Neural cell (in vitro differentiated cells): ENCODE results near the gene ELMO2.

Source experiments
- CTCF ChIP-seq: fragments of 450-650 bp; IDR thresholded peaks from 2 replicates; pipeline ENCODE4 v1.5.1; 2014; ENCODE audit warnings: antibody characterized with exemption, mild to moderate bottlenecking, moderate library complexity; ENCODE audit not compliant: poor library complexity, severe bottlenecking
- EP300 ChIP-seq: fragments of 450-650 bp; conservative IDR thresholded peaks from 2 replicates; pipeline ENCODE4 v1.6.1; 2014; ENCODE audit warnings: antibody characterized with exemption, mild to moderate bottlenecking, moderate library complexity; ENCODE audit not compliant: poor library complexity, severe bottlenecking
- EZH2 ChIP-seq: fragments of 200-600, 300-800 bp; shearing (Covaris generic), sonication (generic); IDR thresholded peaks from 2 replicates; pipeline ENCODE4 v1.6.1; 2014; ENCODE audit warnings: antibody characterized with exemption, low read length, borderline replicate concordance, mild to moderate bottlenecking; ENCODE audit not compliant: insufficient read depth, poor library complexity, severe bottlenecking
- POLR2AphosphoS5 ChIP-seq: IDR thresholded peaks from 2 replicates; pipeline ENCODE4 v1.6.1; 2012
- REST ChIP-seq: IDR thresholded peaks from 2 replicates; pipeline ENCODE4 v1.6.1; 2012; ENCODE audit warnings: borderline replicate concordance
- SMC3 ChIP-seq: fragments of 450-650 bp; conservative IDR thresholded peaks from 2 replicates; pipeline ENCODE4 v1.6.1; 2014; ENCODE audit warnings: antibody characterized with exemption, mild to moderate bottlenecking, moderate library complexity; ENCODE audit not compliant: poor library complexity
- TAF1 ChIP-seq: IDR thresholded peaks from 2 replicates; pipeline ENCODE4 v1.6.1; 2012; ENCODE audit warnings: low read depth

GRCh38 chr20:46439837-46440236 lies 33.4 kb upstream of the ELMO2 start:
- TF ChIP-seq CTCF (no peak), POLR2AphosphoS5 (no peak), REST (no peak), TAF1 (no peak), EP300 (no peak), SMC3 (no peak), EZH2 (no peak)
